HepG2 (cell line): ENCODE data around the gene SLC2A5. TPM values are rescaled to one million over a fixed set of nuclear protein-coding genes. Genes with fewer than 3 reads are reported as not detected.

ENCODE experiments used
- ATAC-seq: fragments of 200-7000 bp; cut with Tn5 transposase; 3 replicates; pipeline ENCODE4 v1.9.1; 2020; ENCODE audit warnings: mild to moderate bottlenecking, moderate library complexity
- BruUV-seq: library from RNA; stranded (reverse); fragments of 400-500 nt; replicated peaks from 2 replicates; lab custom pipeline; 2021; lab: Mats Ljungman, UMichigan
- CTCF ChIA-PET: fragments of 300-600 bp; formaldehyde crosslinking; extraction: SDS; loops from one replicate; lab custom pipeline; 2021; ENCODE audit warnings: low total read pairs, inconsistent platforms, low intra/inter-chr PET ratio; lab: Yijun Ruan, JAX
- POLR2A ChIA-PET: fragments of 350-600 bp; sonication (Branson Sonifier 250); formaldehyde crosslinking; loops from one replicate; lab custom pipeline; 2020; ENCODE audit warnings: antibody characterized with exemption, inconsistent platforms; lab: Yijun Ruan, JAX
- DNase-seq: peaks from one replicate; pipeline ENCODE4 v3.0.0-alpha.2; 2015; ENCODE audit warnings: low spot score
- FAIRE-seq: peaks from 3 replicates; lab custom pipeline; 2011; peaks lifted over from hg19 to GRCh38; lab: Jason Lieb, UNC
- H2AFZ ChIP-seq: one replicate; pipeline ENCODE4 v1.6.1; 2011; ENCODE audit warnings: low read length, inconsistent platforms
- H3K27ac ChIP-seq: fragments of 300-600 bp; 3 replicates; pipeline ENCODE4 v1.8.0; 2011; ENCODE audit warnings: mixed run types, mild to moderate bottlenecking, mixed read lengths, low read length, inconsistent platforms; ENCODE audit not compliant: insufficient read depth; ENCODE audit errors: extremely low read length
- H3K27me3 ChIP-seq, 2 experiments: fragments of 200-600 bp in 1 of 2; 2 replicates in 1 of 2; 3 replicates in 1 of 2; pipeline versions ENCODE4 v1.6.0 to v1.8.0; 2011; ENCODE audit warnings: low read length in 2 of 2, mild to moderate bottlenecking in 2 of 2, moderate library complexity in 2 of 2, inconsistent platforms in 1 of 2; ENCODE audit not compliant: insufficient read depth in 2 of 2, control insufficient read depth in 1 of 2
- H3K36me3 ChIP-seq, 2 experiments: fragments of 200-600 bp in 1 of 2; replicated peaks in 1 of 2; 2 replicates in 1 of 2; 3 replicates in 1 of 2; pipeline versions ENCODE4 v1.5.1 to v1.8.0; 2011; ENCODE audit warnings: low read length in 2 of 2, inconsistent platforms in 1 of 2; ENCODE audit not compliant: insufficient read depth in 2 of 2, control insufficient read depth in 1 of 2
- H3K4me1 ChIP-seq: 2 replicates; pipeline ENCODE4 v1.5.1; 2012; ENCODE audit warnings: low read length, inconsistent platforms; ENCODE audit not compliant: insufficient read depth
- H3K4me2 ChIP-seq: 2 replicates; pipeline ENCODE4 v1.6.0; 2011; ENCODE audit warnings: low read depth, low read length, inconsistent platforms
- H3K4me3 ChIP-seq, 3 experiments: fragments of 200-600 bp in 1 of 3; sonication (generic), shearing (Covaris generic) in 1 of 3; replicated peaks in 1 of 3; 2 replicates each; pipeline ENCODE4 v1.5.1; 2011 to 2016; ENCODE audit warnings: low read length in 3 of 3, inconsistent platforms in 2 of 3, low read depth in 2 of 3, mild to moderate bottlenecking in 2 of 3, control low read depth in 1 of 3, mixed read lengths in 1 of 3; ENCODE audit not compliant: insufficient read depth in 1 of 3
- H3K79me2 ChIP-seq: one replicate; pipeline ENCODE4 v1.6.1; 2011; ENCODE audit warnings: low read length, inconsistent platforms; ENCODE audit not compliant: insufficient read depth
- H3K9ac ChIP-seq: 2 replicates; pipeline ENCODE4 v1.6.0; 2011; ENCODE audit warnings: mild to moderate bottlenecking, low read depth, low read length, inconsistent platforms; ENCODE audit not compliant: insufficient read depth
- H3K9me3 ChIP-seq: 2 replicates; pipeline ENCODE4 v1.5.1; 2012; ENCODE audit warnings: mild to moderate bottlenecking, low read length
- H4K20me1 ChIP-seq: 2 replicates; pipeline ENCODE4 v1.6.0; 2011; ENCODE audit warnings: inconsistent platforms, mild to moderate bottlenecking, low read length, moderate library complexity; ENCODE audit not compliant: insufficient read depth
- CBX5 ChIP-seq: sonication (generic); formaldehyde crosslinking; IDR thresholded peaks from 2 replicates; pipeline ENCODE4 v1.4.0; 2020; ENCODE audit warnings: missing genetic modification reagents, borderline replicate concordance
- CSRNP1 ChIP-seq: sonication (generic); formaldehyde crosslinking; IDR thresholded peaks from 2 replicates; pipeline ENCODE4 v1.8.1; 2023; ENCODE audit warnings: mild to moderate bottlenecking, missing genetic modification reagents
- DNMT1 ChIP-seq: sonication (generic); formaldehyde crosslinking; IDR thresholded peaks from 2 replicates; pipeline ENCODE4 v1.5.1; 2020; ENCODE audit warnings: mild to moderate bottlenecking, missing genetic modification reagents
- DZIP1 ChIP-seq: sonication (generic); formaldehyde crosslinking; IDR thresholded peaks from 2 replicates; pipeline ENCODE4 v1.5.0; 2020; ENCODE audit warnings: mild to moderate bottlenecking, missing genetic modification reagents
- ELK4 ChIP-seq: sonication (generic); formaldehyde crosslinking; IDR thresholded peaks from 2 replicates; pipeline ENCODE4 v1.9.0; 2021; ENCODE audit warnings: missing genetic modification reagents, borderline replicate concordance
- ERF ChIP-seq: IDR thresholded peaks from 2 replicates; pipeline ENCODE4 v1.6.1; 2018; ENCODE audit warnings: missing biosample characterization, missing genetic modification reagents
- MIXL1 ChIP-seq: IDR thresholded peaks from 2 replicates; pipeline ENCODE4 v1.6.1; 2016
- NAIF1 ChIP-seq: sonication (generic); formaldehyde crosslinking; IDR thresholded peaks from 2 replicates; pipeline ENCODE4 v1.5.0; 2020; ENCODE audit warnings: mild to moderate bottlenecking, missing genetic modification reagents, borderline replicate concordance
- RBM22 ChIP-seq: fragments of 200-400 bp; formaldehyde crosslinking; optimal IDR thresholded peaks from 2 replicates; pipeline ENCODE3; 2017; ENCODE audit warnings: mild to moderate bottlenecking, low read length, moderate library complexity
- ZBTB3 ChIP-seq: sonication (generic); formaldehyde crosslinking; IDR thresholded peaks from 2 replicates; pipeline ENCODE4 v1.4.0; 2020; ENCODE audit warnings: low read depth, mild to moderate bottlenecking, moderate library complexity, missing genetic modification reagents, borderline replicate concordance
- ZNF230 ChIP-seq: sonication (generic); formaldehyde crosslinking; IDR thresholded peaks from 2 replicates; pipeline ENCODE4 v1.4.0; 2020; ENCODE audit warnings: mild to moderate bottlenecking, missing genetic modification reagents
- WGBS: methylation state at CpG from one replicate; pipeline ENCODE4 v1.1.6; 2017; ENCODE audit warnings: low lambda C conversion rate; 5-methylcytosine and 5-hydroxymethylcytosine counted together
- in situ Hi-C: cut with HindIII; loops from 2 replicates; pipeline ENCODE4 v1.10.0; 2017; ENCODE audit warnings: low pct_unique_long_range_greater_than_20kb; ENCODE audit not compliant: extremely low pct_ligation_motif_present
- intact Hi-C: fragments of 100-400 bp; cut with micrococcal nuclease; formaldehyde crosslinking; loops from one replicate; pipeline ENCODE4 v1.10.0; 2022; ENCODE audit not compliant: unreplicated experiment
- polyA plus RNA-seq, 8 experiments: library from polyadenylated mRNA; depleted of rRNA in 3 of 8; stranded (reverse) in 7 of 8; unstranded in 1 of 8; fragments of >200 nt; fragmentation: Illumina TruSeq in 4 of 8; extraction: Trizol in 4 of 8; gene quantifications; 2 replicates each; pipeline versions ENCODE4 v1.2.1 to v1.2.3, GENCODE V29; 2011 to 2016; ENCODE audit warnings: low read depth in 4 of 8, missing spikeins in 1 of 8, mixed read lengths in 1 of 8; ENCODE audit not compliant: insufficient read depth in 1 of 8
- total RNA-seq, 5 experiments: library from RNA; depleted of rRNA; stranded (reverse); fragments of >200 nt; fragmentation: Illumina TruSeq; extraction: Trizol; gene quantifications; 2 replicates each; pipeline ENCODE4 v1.2.3, GENCODE V29; 2016; ENCODE audit warnings: low read depth in 1 of 5

Gene SLC2A5
- total and polyA plus RNA-seq, 2 of the 13 experiments (the other 11 are each of a cell fraction or from before 2014, with no cell fraction given) = 0.04 to 0.54 TPM

- Histone ChIP-seq H3K4me2 (no peak overlapping the region), H3K9ac (no peak overlapping the region), H3K4me1 (no peaks in the 10 kb centered on the region), H4K20me1 (no peaks in the 10 kb centered on the region), H3K4me3 (no peak overlapping the region), H3K9me3 (no peaks in the 10 kb centered on the region), H3K36me3 (no peaks in the 10 kb centered on the region), H2AFZ (no peak overlapping the region), H3K79me2 (no peaks in the 10 kb centered on the region), H3K27me3 (peaks cover 1 to 20% of the 10 kb centered on the region in 2 experiments; a peak in 4 of 5 replicates), H3K27ac (no peak overlapping the region)
- ChIA-PET POLR2A (no interaction called here), CTCF (no interaction called here)
- no peak for DNase-seq
- in situ Hi-C loops (no loop called here), intact Hi-C loops (no loop called here)
- no peak for ATAC-seq
- 66% methylated on average over 11 of the region's 14 CpGs for WGBS
- TF ChIP-seq CBX5 = no peak
- no peak for TF ChIP-seq NAIF1 (CRISPR knock-in tag)
- no peak for TF ChIP-seq ZNF230 (CRISPR knock-in tag)
- BruUV-seq = no TSS peak
- FAIRE-seq = no peak
These were observed 28.2 kb downstream of the SLC2A5 start for GRCh38 chr1:9041116-9041779.

GRCh38 chr1:9040659-9041030 is 28.8 kb downstream of the SLC2A5 start:
- Histone ChIP-seq H3K79me2 (no peaks in the 10 kb centered on the region), H3K27me3 (peaks cover 1 to 17% of the 10 kb centered on the region in 2 experiments; a peak in 4 of 5 replicates), H2AFZ (no peak overlapping the region), H3K4me1 (no peaks in the 10 kb centered on the region), H3K9ac (no peak overlapping the region), H3K4me3 (no peak overlapping the region), H3K27ac (no peak overlapping the region), H3K9me3 (no peaks in the 10 kb centered on the region), H4K20me1 (no peaks in the 10 kb centered on the region), H3K4me2 (no peak overlapping the region), H3K36me3 (no peaks in the 10 kb centered on the region)
- in situ Hi-C loops = no loop called here
- WGBS = 48% methylated on average over 5 of the region's 6 CpGs
- FAIRE-seq (no peak), ATAC-seq (no peak), DNase-seq (no peak)
- CTCF ChIA-PET = no interaction called here
- intact Hi-C loops = no loop called here
- TF ChIP-seq RBM22 (no peak), MIXL1 (CRISPR knock-in tag) (no peak), ZBTB3 (no peak), ELK4 (no peak), DZIP1 (no peak), DNMT1 (CRISPR knock-in tag) (no peak), ERF (no peak), CSRNP1 (no peak)
- POLR2A ChIA-PET = no interaction called here
- no TSS peak for BruUV-seq
